ENCODE results near the gene FRMD4A. TPM values are rescaled to one million over a fixed set of nuclear protein-coding genes. Genes with fewer than 3 reads are reported as not detected.

FRMD4A gene
- polyA plus RNA-seq, 3 donors = 82.0 to 91.8 (median 86.9) TPM

GRCh38 chr10:14022954-14023672, 307.6 kb downstream of the FRMD4A start:
- no peak for DNase-seq (ENCODE audit: extremely low read depth in 1 of 11, low read depth in 9 of 11, low spot score in 4 of 11)

GRCh38 chr10:14022052-14022451, 308.7 kb downstream of the FRMD4A start:
- no peak for DNase-seq (ENCODE audit: extremely low read depth in 1 of 11, low read depth in 9 of 11, low spot score in 4 of 11)

- DNase-seq (ENCODE audit: extremely low read depth in 1 of 11, low read depth in 9 of 11, low spot score in 4 of 11) = no peak
Observed at GRCh38 chr10:14020037-14020664, 310.6 kb downstream of the FRMD4A start.

- no peak for DNase-seq (ENCODE audit: extremely low read depth in 1 of 11, low read depth in 9 of 11, low spot score in 4 of 11)
Observed at GRCh38 chr10:14017467-14017866, 313.3 kb downstream of the FRMD4A start.

DNA sequence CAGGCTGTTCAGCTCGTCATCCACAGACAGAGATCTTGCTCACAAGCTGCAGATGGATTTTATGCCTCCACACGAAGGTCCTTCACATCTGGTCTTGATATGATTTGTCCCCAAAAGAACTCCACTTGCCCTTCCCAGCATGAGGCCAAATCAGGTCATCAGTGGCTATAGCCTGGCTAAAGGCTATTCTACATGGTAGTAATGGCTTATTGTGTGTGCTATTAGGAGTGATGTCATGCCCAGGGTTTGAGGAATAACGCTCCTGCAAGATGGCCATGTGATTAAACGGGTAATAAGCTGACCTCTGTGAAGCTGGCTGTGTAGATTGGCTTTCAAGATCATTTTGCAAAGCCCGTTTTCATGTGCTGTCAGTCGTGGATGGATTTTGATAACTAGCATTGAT, 313.8 kb downstream of the FRMD4A start:
- no peak for DNase-seq (ENCODE audit: extremely low read depth in 1 of 11, low read depth in 9 of 11, low spot score in 4 of 11)

GRCh38 chr10:14016011-14016536, 314.6 kb downstream of the FRMD4A start:
- DNase-seq (ENCODE audit: extremely low read depth in 1 of 11, low read depth in 9 of 11, low spot score in 4 of 11) = no peak

GRCh38 chr10:14014423-14014822, 316.3 kb downstream of the FRMD4A start:
- DNase-seq (ENCODE audit: extremely low read depth in 1 of 11, low read depth in 9 of 11, low spot score in 4 of 11) = no peak

DNA sequence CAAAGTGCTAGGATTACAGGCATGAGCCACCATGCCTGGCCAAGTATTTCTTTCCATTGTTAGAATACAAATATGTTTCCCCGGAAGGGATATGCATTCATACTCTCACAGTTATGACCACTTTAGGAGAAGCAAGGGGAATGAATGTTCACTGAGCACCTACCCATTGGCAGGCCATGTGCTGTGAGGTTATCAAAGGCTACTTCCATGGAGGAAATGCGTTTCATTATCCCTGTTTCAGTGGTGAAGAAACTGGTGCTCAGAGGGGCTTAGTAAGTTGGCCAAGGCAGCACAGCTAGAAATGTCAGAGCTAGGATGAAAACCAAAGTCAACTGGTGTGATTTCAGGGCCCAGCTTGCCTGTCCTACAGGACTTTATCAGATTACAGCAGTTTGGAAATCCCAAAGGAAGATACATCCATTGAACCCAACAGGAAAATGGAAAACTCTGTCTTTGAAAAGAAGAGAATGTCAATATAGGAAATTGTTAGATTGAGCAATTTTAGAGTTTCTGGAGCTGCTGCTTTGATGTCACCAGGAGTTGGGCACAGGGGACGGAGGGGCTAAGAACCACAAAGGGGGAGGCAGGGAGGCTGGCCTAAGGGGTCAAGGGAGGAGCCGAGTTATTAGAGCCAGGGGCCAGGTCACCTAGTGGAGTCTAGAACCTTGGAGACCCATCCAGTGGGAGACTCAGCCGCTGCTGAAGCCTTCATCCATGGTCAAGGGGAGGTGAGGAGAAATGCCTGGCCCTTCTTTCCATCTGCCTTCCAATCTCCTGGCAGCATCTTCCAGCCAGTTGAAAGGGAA, 319.8 kb downstream of the FRMD4A start:
- no peak for DNase-seq (ENCODE audit: extremely low read depth in 1 of 11, low read depth in 9 of 11, low spot score in 4 of 11)

DNA sequence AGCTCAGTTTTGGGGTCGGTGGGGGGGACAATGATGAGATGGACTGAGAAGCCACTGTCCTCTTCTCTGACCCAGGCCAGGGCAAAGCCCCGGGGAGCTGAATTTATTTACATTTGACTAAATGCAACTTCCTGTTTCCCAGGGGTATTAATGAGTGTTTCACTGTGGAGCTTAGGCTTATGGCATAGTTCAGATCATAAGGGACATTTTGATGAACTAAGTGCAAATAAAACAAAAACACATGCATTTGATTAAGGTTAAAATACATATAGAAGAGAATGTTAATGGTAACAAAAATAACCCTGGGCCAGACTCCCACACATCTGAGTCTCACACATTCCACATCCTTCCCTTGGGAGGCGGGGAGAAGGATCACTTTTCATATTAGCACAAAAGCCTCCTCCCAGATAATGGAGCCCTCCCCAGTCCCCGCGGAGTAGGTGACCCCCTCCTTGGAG, 320.6 kb downstream of the FRMD4A start:
- peak in 2 of 11 donors; percentile 42 to 44 for DNase-seq (ENCODE audit: extremely low read depth in 1 of 11, low read depth in 9 of 11, low spot score in 4 of 11)

- no peak for DNase-seq (ENCODE audit: extremely low read depth in 1 of 11, low read depth in 9 of 11, low spot score in 4 of 11)
Observed at GRCh38 chr10:14009371-14010100, 321.2 kb downstream of the FRMD4A start.

DNA sequence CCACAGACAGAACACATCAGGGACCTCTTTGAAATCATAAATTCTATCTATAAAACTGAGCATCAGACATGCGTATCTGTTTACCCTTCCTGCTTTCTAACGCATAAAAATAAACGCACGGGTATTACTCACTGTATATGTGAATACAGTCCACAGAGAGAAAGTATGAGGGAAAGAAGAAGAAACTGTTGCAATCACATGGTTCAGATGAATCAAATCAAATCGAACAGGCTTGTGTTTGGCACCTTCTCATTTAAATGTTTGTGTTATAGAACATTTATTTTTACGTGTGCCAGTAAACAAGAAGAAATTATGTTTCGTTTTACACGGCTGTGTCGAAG, 322.0 kb downstream of the FRMD4A start:
- no peak for DNase-seq (ENCODE audit: extremely low read depth in 1 of 11, low read depth in 9 of 11, low spot score in 4 of 11)

DNA sequence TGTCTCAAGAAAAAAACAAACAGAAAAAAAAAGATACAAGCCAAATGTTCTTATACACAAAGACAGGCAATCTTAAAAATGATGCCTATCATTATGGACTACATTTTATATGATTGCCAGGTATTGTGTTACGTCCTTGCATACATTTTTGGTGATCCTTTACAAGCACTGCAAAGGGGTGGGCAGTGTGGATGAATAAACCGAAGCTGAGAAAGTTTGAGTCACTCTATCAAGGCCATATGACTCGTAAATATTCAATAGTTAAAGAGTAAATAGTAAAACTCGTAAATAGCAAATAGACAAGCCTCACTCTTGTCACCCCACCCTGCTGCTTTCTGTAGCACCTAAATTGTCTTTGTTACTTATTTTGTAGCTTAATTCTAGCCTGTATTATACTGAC, 326.2 kb downstream of the FRMD4A start:
- no peak for DNase-seq (ENCODE audit: extremely low read depth in 1 of 11, low read depth in 9 of 11, low spot score in 4 of 11)

- DNase-seq (ENCODE audit: extremely low read depth in 1 of 11, low read depth in 9 of 11, low spot score in 4 of 11) = no peak
Observed at GRCh38 chr10:14003517-14004184, 327.1 kb downstream of the FRMD4A start.

GRCh38 chr10:14001298-14002040, 329.3 kb downstream of the FRMD4A start:
- no peak for DNase-seq (ENCODE audit: extremely low read depth in 1 of 11, low read depth in 9 of 11, low spot score in 4 of 11)

DNA sequence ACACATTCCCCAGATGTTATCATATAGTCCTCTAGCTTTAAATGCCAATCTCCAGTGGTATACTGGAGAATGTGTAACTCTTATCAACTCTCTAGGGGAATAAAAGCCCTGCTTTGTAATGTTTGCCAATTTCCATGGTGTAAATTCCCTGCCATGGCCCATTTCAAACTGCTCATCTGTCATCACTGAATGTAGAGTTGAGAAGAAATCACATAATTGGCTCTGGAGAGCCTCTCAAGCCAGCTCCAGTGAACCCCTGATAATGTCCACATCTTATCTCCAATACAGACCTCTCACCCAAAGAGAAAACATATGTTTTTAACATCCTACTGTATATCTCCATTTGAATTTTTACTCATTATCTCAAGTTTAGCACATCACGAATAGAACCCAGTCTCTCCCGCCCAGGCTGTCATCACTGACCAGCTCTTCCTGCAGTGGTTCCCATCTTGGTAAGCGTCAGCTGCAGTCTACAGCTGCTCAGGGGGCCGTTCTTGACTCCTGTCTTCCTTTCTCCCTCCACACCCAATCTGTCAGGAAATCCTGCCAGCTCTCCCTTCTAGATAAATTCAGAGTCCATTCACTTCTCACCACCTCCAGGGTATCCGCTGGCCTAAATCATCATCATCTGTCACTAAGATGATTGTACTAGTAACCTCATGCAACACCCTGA, 332.4 kb downstream of the FRMD4A start:
- no peak for DNase-seq (ENCODE audit: extremely low read depth in 1 of 11, low read depth in 9 of 11, low spot score in 4 of 11)

DNA sequence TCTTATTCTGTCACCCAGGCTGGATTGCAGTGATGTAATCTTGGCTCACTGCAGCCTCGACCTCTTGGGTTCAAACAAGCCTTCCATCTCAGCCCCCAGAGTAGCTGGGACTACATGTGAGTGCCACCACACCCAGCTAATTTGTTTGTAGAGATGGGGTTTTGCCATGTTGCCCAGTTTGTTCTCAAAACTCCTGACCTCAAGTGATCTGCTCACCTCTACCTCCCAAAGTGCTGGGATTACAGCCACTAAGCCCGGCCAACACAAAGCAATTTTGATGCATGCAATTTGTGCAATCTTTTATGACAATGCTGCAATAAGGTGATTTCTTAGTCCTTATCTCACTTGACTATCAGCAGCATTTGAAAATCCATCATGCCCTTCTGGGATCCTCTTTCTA, 333.1 kb downstream of the FRMD4A start:
- DNase-seq (ENCODE audit: extremely low read depth in 1 of 11, low read depth in 9 of 11, low spot score in 4 of 11) = no peak

GRCh38 chr10:13994932-13995331, 335.8 kb downstream of the FRMD4A start:
- no peak for DNase-seq (ENCODE audit: extremely low read depth in 1 of 11, low read depth in 9 of 11, low spot score in 4 of 11)

All from renal cortex interstitium (tissue), 11 donors.